ENCODE results near the gene ZNRF2.

DNA sequence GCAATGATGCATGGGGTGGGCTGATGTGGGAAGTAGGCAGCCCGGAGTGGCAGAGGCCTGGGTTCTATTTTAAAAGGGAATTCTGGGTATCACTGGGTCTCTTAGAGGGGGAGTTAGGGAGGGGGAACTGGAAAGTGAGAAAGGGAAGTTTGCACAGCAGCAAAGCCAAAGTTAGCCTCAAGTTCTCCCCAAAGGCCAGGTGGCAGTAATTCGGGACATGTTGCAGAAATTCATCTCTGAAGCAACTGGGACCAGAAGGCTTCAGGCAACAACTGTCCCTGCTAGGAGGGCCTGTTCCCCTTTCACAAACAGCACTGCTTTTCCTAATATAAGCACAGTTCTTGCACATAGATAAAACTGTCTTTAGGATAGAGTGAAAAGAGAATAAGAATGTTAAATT, 126.8 kb downstream of the ZNRF2 start:
- no peak for TF ChIP-seq POLR2A (IDR thresholded peaks at IDR 0.05)
- TF ChIP-seq, protein P1, sequence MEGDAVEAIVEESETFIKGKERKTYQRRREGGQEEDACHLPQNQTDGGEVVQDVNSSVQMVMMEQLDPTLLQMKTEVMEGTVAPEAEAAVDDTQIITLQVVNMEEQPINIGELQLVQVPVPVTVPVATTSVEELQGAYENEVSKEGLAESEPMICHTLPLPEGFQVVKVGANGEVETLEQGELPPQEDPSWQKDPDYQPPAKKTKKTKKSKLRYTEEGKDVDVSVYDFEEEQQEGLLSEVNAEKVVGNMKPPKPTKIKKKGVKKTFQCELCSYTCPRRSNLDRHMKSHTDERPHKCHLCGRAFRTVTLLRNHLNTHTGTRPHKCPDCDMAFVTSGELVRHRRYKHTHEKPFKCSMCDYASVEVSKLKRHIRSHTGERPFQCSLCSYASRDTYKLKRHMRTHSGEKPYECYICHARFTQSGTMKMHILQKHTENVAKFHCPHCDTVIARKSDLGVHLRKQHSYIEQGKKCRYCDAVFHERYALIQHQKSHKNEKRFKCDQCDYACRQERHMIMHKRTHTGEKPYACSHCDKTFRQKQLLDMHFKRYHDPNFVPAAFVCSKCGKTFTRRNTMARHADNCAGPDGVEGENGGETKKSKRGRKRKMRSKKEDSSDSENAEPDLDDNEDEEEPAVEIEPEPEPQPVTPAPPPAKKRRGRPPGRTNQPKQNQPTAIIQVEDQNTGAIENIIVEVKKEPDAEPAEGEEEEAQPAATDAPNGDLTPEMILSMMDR (IDR thresholded peaks at IDR 0.05) = no peak

All from body of pancreas (tissue), 4 donors.